ENCODE data around the gene CHRM1. TPM values are rescaled to one million over a fixed set of nuclear protein-coding genes. Genes with fewer than 3 reads are reported as not detected.
A peak's percentile ranks its signal among the peaks of the same experiment; 100 is the strongest.

Gene CHRM1
- total RNA-seq, 1 experiment from 2014 or later: not detected

GRCh38 chr11:62933750-62934495 lies 12.8 kb upstream of the CHRM1 start:
- peaks cover 15 to 30% of the 10 kb centered on the region in 2 experiments for H3K4me1 Mint-ChIP-seq
- no peaks in the 10 kb centered on the region for H3K27me3 ChIP-seq (ENCODE audit: insufficient read depth, low read length)

More at GRCh38 chr11:62933750-62934495, 12.8 kb upstream of the CHRM1 start:
- Histone ChIP-seq H4K91ac (ENCODE audit: insufficient read length, low read depth, low read length) (no peak overlapping the region), H3K18ac (ENCODE audit: insufficient read length, low read depth, low read length) (no peak overlapping the region), H4K5ac (ENCODE audit: insufficient read length, low read depth, low read length) (no peak overlapping the region), H3K56ac (ENCODE audit: insufficient read length, low read depth, low read length) (no peak overlapping the region), H3K79me1 (ENCODE audit: insufficient read depth, low read depth, low read length, poor library complexity, severe bottlenecking) (no peaks in the 10 kb centered on the region), H3K23ac (ENCODE audit: insufficient read length, low read depth, low read length) (no peak overlapping the region), H4K8ac (replicated peaks; ENCODE audit: insufficient read length, low read depth, low read length) (no peak overlapping the region), H3K23me2 (ENCODE audit: insufficient read length, low read depth, low read length, poor library complexity, severe bottlenecking) (no peaks in the 10 kb centered on the region), H3K9me3 (ENCODE audit: control insufficient read depth, low read depth, low read length) (no peaks in the 10 kb centered on the region), H3K4me2 (ENCODE audit: insufficient read depth, insufficient read length, low read length) (no peak overlapping the region), H2AFZ (ENCODE audit: low read length) (no peak overlapping the region), H3K9ac (ENCODE audit: extremely low read depth, insufficient read length, low read length) (no peak overlapping the region), H3K27ac (ENCODE audit: insufficient read length, low read depth, low read length) (no peak overlapping the region), H3K4ac (ENCODE audit: low read depth, low read length) (no peak overlapping the region), H2BK15ac (ENCODE audit: low read depth, low read length) (no peak overlapping the region), H3K79me2 (ENCODE audit: insufficient read depth, low read length) (no peaks in the 10 kb centered on the region), H2BK120ac (ENCODE audit: low read depth, low read length, poor library complexity, severe bottlenecking) (no peak overlapping the region), H4K20me1 (ENCODE audit: control insufficient read depth, insufficient read depth, insufficient read length) (no peaks in the 10 kb centered on the region), H2BK5ac (ENCODE audit: insufficient read length, low read length) (no peak overlapping the region), H2BK12ac (ENCODE audit: insufficient read length, low read depth, low read length) (no peak overlapping the region), H2AK5ac (ENCODE audit: insufficient read length, low read length) (no peak overlapping the region), H3K4me1 (ENCODE audit: insufficient read depth, low read length) (no peaks in the 10 kb centered on the region; the same call in 1 of the 2 replicates), H3K14ac (ENCODE audit: insufficient read depth, low read length) (peak overlapping the region; percentile 24; the same call in 1 of the 2 replicates), H2BK20ac (ENCODE audit: low read depth, low read length, poor library complexity, severe bottlenecking) (no peak overlapping the region), H3T11ph (ENCODE audit: low read length) (no peak overlapping the region)
- no peak for DNase-seq
- Mint-ChIP-seq H3K9me3 (peaks cover 7 to 9% of the 10 kb centered on the region in 2 experiments), H3K4me3 (no peak overlapping the region), H3K36me3 (ENCODE audit: insufficient read depth in 1 of 3, low read depth in 3 of 3) (peaks cover 4 to 9% (median 9%) of the 10 kb centered on the region in 3 experiments; a peak in 6 of 7 replicates), H3K27me3 (ENCODE audit: low read depth) (peaks cover 24% of the 10 kb centered on the region), H3K27ac (no peak overlapping the region)
- WGBS (ENCODE audit: extremely low coverage, insufficient read length, low lambda C conversion rate): no CpG with 5 or more reads among the region's 5 CpGs
- TF ChIP-seq CTCF (conservative IDR thresholded peaks at IDR 0.05): no peak
